NOMO-1 treated with DMSO at 0.1 percent for 48 hours (cell line): ENCODE data around the gene ZNF493.

Experiments
- DNase-seq: peaks from one replicate; lab custom pipeline; 2025; ENCODE audit not compliant: unreplicated experiment; lab: John Stamatoyannopoulos, UW

ZNF493 gene

GRCh38 chr19:21396893-21397572, at the start of gene ZNF493:
Gene ZNF493 (plus strand): TSS chr19:21397133. CDS start chr19:21397238, 105 bp downstream.
- no peak for DNase-seq

- DNase-seq, result no peak
Observed at GRCh38 chr19:21352830-21353229, 44.1 kb upstream of the ZNF493 start.

GRCh38 chr19:21358768-21359451, 38.0 kb upstream of the ZNF493 start, which contains the start of gene ZNF738:
Gene ZNF738 (plus strand): TSS chr19:21359000. CDS start chr19:21359141, 141 bp downstream.
- peak; percentile 75 for DNase-seq

GRCh38 chr19:21362291-21362690, 34.6 kb upstream of the ZNF493 start:
- DNase-seq, result no peak

GRCh38 chr19:21383980-21384582, 12.9 kb upstream of the ZNF493 start:
- DNase-seq, result no peak

- DNase-seq, result no peak
Observed at GRCh38 chr19:21396121-21396520, 812 bp upstream of the ZNF493 start.

GRCh38 chr19:21398851-21399250, 1.9 kb downstream of the ZNF493 start:
- no peak for DNase-seq

- no peak for DNase-seq
Observed at GRCh38 chr19:21402303-21402985, 5.5 kb downstream of the ZNF493 start.

GRCh38 chr19:21410166-21410565, 13.2 kb downstream of the ZNF493 start:
- DNase-seq, result no peak

GRCh38 chr19:21422244-21422643, 25.3 kb downstream of the ZNF493 start:
- DNase-seq, result no peak

GRCh38 chr19:21423057-21424041, 26.4 kb downstream of the ZNF493 start:
- DNase-seq, result no peak

- DNase-seq, result no peak
Observed at GRCh38 chr19:21430675-21431074, 33.7 kb downstream of the ZNF493 start.

GRCh38 chr19:21432590-21432989, 35.7 kb downstream of the ZNF493 start:
- no peak for DNase-seq

- no peak for DNase-seq
Observed at GRCh38 chr19:21434516-21434915, 37.6 kb downstream of the ZNF493 start.

GRCh38 chr19:21434967-21435544, 38.1 kb downstream of the ZNF493 start:
- DNase-seq, result no peak

- DNase-seq, result no peak
Observed at GRCh38 chr19:21439201-21439751, 42.3 kb downstream of the ZNF493 start.

GRCh38 chr19:21440321-21440720, 43.4 kb downstream of the ZNF493 start:
- DNase-seq, result no peak

GRCh38 chr19:21451187-21451586, 54.3 kb downstream of the ZNF493 start:
- no peak for DNase-seq

- no peak for DNase-seq
Observed at GRCh38 chr19:21454901-21455300, 58.0 kb downstream of the ZNF493 start.

GRCh38 chr19:21460686-21461085, 63.8 kb downstream of the ZNF493 start:
- no peak for DNase-seq
